HG02840 (cell line): ENCODE measurements around the gene CAMTA1.
"Not testable (repeated sequence)": the region's sequence is repeated elsewhere in the genome, so short reads cannot be mapped to it uniquely, and the experiment has no call there.

ENCODE experiments used
- ATAC-seq: cut with Tn5 transposase; IDR thresholded peaks from one replicate; pipeline ENCODE4 v1.9.1; 2021; ENCODE audit warnings: mild to moderate bottlenecking, moderate library complexity, moderate number of reproducible peaks; ENCODE audit not compliant: unreplicated experiment, low FRiP score

CAMTA1 gene

GRCh38 chr1:6842301-6842700 lies 57.0 kb downstream of the CAMTA1 start:
- ATAC-seq: no peak

- ATAC-seq: not testable (repeated sequence)
Measured at GRCh38 chr1:6845786-6846185, 60.5 kb downstream of the CAMTA1 start.

GRCh38 chr1:6848816-6849215 lies 63.6 kb downstream of the CAMTA1 start:
- no peak for ATAC-seq

GRCh38 chr1:6850537-6850936 lies 65.3 kb downstream of the CAMTA1 start:
- no peak for ATAC-seq

- ATAC-seq: no peak
Measured at GRCh38 chr1:6852136-6852890, 67.1 kb downstream of the CAMTA1 start.

GRCh38 chr1:6854166-6854565 lies 68.9 kb downstream of the CAMTA1 start:
- ATAC-seq: no peak

- ATAC-seq: no peak
Measured at GRCh38 chr1:6857831-6858230, 72.6 kb downstream of the CAMTA1 start.

GRCh38 chr1:6858596-6858995 lies 73.3 kb downstream of the CAMTA1 start:
- ATAC-seq: no peak

- no peak for ATAC-seq
Measured at GRCh38 chr1:6859415-6860343, 74.4 kb downstream of the CAMTA1 start.

- no peak for ATAC-seq
Measured at GRCh38 chr1:6860401-6860800, 75.1 kb downstream of the CAMTA1 start.

GRCh38 chr1:6861075-6861724 lies 75.9 kb downstream of the CAMTA1 start:
- ATAC-seq: no peak

GRCh38 chr1:6862906-6863305 lies 77.7 kb downstream of the CAMTA1 start:
- no peak for ATAC-seq

GRCh38 chr1:6864166-6864565 lies 78.9 kb downstream of the CAMTA1 start:
- no peak for ATAC-seq

- no peak for ATAC-seq
Measured at GRCh38 chr1:6866825-6867224, 81.6 kb downstream of the CAMTA1 start.

GRCh38 chr1:6867321-6867720 lies 82.1 kb downstream of the CAMTA1 start:
- no peak for ATAC-seq

GRCh38 chr1:6867729-6868659 lies 82.7 kb downstream of the CAMTA1 start:
- ATAC-seq: no peak

GRCh38 chr1:6868660-6869380 lies 83.6 kb downstream of the CAMTA1 start:
- ATAC-seq: no peak

GRCh38 chr1:6869545-6869944 lies 84.3 kb downstream of the CAMTA1 start:
- ATAC-seq: no peak

- ATAC-seq: no peak
Measured at GRCh38 chr1:6870086-6870485, 84.8 kb downstream of the CAMTA1 start.
